Activated T-helper 1 cell treated with anti-CD3 and anti-CD28 coated beads, Interleukin-2, amount 50 U/mL, for 16 hours (primary cell): Measurements from ENCODE around the gene AP2A2.

Experiments
- DNase-seq, 2 donors: peaks; one replicate each; pipeline ENCODE4 v3.0.0-alpha.2; 2020; ENCODE audit warnings: low read depth in 1 of 2, low spot score in 1 of 2

Gene AP2A2

DNA sequence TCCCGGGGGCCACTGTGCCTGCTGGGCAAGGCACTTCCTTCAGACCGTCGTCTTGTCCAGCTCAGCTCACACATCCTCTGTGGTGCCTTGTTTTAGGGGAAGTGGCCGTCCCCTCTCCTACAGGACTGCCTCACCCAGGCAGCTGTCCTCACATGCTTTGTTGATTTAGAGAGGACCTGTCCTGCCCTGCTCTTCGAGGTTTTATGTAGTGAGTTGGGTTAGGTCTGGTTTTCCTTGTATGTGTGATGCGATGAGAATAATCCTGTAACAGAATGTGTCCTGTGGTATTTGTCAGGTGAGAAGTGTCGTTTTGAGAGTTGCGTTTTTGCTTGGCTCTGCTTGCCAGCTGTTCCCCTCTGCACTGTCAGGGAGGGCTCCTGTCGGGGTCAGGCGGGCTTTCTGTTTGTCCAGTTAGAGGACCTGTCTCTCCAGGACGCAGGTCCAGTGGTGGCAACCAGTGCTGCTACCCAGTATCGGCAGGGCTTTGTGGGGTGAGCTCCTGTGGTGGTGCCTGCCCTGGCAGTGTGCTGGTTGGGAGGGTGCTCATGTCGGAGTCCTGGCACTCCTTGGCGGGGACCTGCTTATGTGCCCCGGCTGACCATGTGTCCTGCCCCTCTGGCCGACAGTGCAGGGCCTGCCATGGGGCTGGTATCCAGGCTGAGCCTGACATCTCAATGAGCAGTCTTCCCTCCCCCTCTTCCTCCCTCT, 69.5 kb downstream of the AP2A2 start:
- DNase-seq: no peak

- DNase-seq: no peak
Measured at GRCh38 chr11:995752-996420, 70.2 kb downstream of the AP2A2 start.

DNA sequence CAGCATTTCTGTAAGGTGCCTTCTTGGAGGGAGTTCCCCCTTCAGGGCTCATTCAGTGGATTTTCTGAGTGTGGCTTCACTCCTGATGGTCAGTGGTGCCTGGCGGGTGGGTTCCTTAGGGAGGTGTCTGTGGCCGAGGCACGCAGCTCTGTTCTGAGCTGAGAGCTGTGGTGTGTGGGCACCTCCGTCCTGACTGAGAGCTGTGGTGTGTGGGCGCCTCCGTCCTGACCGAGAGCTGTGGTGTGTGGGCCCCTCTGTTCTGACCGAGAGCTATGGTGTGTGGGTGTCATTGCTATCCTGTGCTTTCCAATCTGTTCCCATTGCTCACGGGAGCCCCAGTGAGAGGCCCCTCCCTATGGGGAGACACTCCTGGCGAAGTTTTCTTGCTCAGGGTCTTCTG, 71.0 kb downstream of the AP2A2 start:
- DNase-seq: no peak

DNA sequence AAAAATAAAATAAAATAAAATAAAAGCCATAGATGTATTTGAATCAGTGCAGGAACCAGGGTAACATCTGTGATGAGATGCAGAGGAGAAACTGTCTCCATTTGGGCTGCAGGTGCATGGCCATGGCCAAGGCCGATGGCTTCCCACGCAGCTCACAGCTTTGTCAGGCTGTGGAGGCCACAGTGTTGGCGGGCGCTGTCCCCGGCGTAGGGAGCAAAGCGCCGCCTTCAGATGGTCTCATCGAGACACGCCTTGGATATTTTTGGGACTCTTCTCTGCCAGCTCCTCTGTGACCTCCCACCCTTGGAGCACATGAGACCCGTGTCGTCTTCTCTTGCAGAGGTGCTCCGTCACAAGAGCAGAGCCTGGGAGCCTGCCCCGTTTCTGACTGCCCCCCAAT, 72.2 kb downstream of the AP2A2 start:
- DNase-seq: no peak

DNA sequence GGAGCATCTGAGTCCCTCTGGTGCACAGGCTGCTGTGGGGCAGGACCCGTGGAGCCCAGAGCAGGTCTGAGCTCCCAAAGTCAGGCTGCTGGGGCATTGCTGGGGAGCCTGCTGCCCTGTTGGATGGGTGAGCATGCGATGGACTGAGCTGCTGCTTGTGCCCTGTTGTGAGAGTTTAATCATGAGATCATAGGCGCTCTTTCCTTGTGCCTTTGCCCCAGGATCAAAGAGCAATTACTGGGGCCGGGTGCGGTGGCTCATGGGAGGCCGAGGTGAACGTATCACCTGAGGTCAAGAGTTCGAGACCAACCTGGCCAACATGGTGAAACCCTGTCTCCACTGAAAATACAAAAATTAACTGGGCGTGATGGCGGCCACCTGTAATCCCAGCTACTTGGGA, 73.3 kb downstream of the AP2A2 start:
- DNase-seq: no peak

DNA sequence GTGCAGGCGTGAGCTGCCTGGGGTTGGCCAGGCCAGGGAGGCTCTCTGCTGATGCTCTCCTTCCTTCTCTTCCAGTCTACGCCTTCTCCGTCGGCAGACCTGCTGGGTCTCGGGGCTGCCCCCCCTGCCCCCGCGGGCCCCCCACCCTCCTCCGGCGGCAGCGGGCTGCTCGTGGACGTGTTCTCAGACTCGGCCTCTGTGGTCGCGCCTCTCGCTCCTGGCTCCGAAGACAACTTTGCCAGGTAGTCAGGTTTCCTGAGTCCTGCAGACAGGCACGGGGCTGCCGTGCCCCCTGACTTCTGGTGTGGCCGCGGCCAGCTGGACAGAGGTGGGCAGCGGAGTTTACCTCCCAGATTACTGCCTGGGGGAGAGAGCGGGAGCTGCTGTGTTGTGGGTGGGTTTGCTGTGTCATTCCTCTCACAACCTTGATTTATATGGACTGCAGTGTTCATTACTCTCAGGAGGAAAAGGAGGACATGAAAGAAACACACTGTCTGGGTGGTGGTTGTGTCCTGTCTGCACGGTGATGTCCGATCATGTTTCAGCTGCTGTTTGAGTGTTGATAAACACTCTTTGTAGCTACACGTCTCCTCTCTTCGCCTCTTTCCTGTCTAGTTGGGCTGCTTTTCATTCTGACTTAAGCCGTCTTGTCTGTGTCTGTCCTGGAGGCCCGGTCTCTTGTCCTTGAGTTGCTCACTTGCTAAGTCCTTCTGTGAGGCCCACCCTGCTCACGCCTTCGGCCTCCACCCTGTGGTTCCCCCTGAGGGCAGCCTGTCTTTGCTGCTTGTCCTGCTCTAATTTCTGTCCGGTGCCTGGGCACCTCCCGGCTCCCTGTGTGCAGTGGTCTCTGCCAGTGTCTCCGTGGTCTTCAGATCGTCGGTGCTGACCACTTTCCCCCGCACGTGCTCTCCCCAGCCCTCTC, 74.9 kb downstream of the AP2A2 start:
- no peak for DNase-seq

GRCh38 chr11:1001617-1002405, 76.1 kb downstream of the AP2A2 start:
- no peak for DNase-seq

DNA sequence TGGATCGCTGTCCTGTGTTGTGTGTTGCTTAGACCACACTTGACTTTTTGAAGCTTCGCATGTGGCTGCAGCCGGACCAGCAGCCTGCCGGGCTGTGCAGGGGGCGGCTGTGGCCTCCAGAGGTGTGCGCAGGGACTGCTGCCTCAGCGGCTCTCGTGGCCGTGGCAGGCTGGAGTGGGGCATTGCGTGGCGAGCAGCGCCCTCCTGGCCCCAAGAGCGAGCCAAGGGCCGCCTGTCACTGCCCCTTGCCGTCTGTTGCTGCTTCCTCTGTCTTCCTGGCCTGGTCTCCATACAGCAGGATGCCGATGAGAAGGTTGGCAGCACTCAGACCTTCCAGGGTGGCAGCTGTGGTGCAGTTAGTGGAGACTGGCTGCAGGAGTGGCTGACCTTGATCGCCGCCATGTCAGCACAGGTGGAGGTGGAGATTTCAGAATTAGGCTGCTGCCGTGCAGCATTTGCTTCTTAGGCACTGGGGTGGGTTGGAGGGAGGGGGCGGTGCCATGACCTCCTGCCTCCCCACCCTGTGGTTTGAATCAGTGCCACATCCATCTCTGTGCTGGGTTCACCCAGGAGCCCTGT, 76.8 kb downstream of the AP2A2 start:
- no peak for DNase-seq

DNA sequence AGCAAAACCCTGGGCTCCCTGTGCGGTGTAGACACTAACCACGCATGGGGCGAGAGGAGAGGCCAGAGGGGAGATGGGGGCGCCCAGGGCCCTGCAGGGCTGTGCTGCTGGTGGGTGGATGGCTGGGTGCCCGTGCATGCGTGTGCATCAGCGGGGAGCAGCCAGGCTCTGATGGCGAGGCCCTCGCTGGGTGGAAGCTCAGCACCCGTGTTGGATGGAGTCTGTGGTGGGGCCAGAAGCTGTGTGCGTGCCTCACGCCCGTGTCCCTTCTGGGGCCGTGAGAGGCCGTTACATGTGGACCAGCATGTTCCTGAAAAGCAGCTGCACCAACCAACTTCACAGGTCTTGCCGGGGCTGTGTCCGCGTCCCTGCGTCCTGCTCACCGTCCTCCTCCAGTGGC, 77.5 kb downstream of the AP2A2 start:
- DNase-seq: no peak

DNA sequence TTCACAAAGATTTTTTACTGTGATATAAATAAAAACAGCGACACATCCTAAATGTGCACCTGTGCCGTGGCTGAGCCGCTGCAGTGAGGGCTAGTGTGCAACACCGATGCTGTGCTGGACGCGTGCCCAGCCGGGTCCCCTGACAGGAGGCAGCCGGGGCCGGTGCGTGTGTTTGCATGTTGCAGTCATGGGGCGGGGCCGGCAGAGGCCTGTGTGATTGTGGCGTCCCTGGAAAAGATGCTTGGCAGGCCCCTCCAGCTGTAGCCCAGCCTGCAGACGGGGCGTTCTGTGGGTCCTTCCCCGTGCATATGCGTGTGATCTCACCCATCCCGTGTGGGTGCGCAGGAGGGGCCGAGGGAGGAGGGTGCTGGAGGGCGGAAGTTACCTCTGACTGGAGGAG, 80.3 kb downstream of the AP2A2 start:
- no peak for DNase-seq

DNA sequence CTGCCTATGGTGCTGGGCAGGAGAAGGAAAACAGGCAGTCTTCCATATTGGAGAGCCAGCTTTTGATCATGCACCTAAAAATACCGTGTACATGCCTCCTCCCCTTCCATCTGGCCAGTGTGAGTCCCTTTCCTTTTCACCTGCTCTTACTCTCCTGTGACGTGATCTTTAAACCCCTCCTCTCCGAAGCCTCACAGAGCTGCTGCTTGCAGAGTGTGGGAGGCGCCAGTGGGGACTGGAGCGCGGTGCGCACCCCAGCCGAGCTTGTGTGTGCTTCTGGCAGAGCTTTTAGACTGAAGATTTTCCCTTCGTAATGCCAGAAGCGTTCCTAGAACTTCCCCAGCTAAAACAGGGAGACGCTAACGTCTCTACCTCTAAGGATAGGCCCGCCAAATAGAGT, 81.1 kb downstream of the AP2A2 start:
- no peak for DNase-seq

GRCh38 chr11:1007279-1007678, 81.6 kb downstream of the AP2A2 start:
- no peak for DNase-seq

GRCh38 chr11:1008001-1008802, 82.5 kb downstream of the AP2A2 start:
- no peak for DNase-seq

- DNase-seq: no peak
Measured at GRCh38 chr11:1008803-1009145, 83.1 kb downstream of the AP2A2 start.

DNA sequence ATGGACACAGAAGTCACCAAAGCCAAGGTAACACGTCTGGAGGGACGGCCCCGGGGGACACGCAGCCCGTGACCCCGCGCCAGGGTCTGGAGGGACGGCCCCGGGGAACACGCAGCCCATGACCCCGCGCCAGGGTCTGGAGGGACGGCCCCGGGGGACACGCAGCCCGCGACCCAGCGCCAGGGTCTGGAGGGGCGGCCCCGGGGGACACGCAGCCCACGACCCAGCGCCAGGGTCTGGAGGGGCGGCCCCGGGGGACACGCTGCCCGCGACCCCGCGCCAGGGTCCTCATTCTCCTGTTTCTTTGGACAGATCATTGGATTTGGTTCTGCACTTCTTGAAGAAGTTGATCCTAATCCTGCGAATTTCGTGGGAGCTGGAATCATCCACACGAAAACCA, 83.7 kb downstream of the AP2A2 start:
- DNase-seq: no peak

- DNase-seq: no peak
Measured at GRCh38 chr11:1009991-1010390, 84.3 kb downstream of the AP2A2 start.

GRCh38 chr11:1010551-1011319, 85.1 kb downstream of the AP2A2 start:
- no peak for DNase-seq

- DNase-seq: no peak
Measured at GRCh38 chr11:1011320-1011698, 85.6 kb downstream of the AP2A2 start.

GRCh38 chr11:1012291-1012690, 86.6 kb downstream of the AP2A2 start:
- DNase-seq: no peak
